Natural killer cell (primary cell): ENCODE measurements around the gene USF3. TPM values are rescaled to one million over a fixed set of nuclear protein-coding genes. Genes with fewer than 3 reads are reported as not detected.

ENCODE experiments used
- ATAC-seq, 3 donors: fragments of 150-1000 bp in 2 of 3; fragments of 200-7000 bp in 1 of 3; cut with Tn5 transposase; 1 replicate in 1 of 3; 2 replicates in 2 of 3; pipeline ENCODE4 v1.10.0; 2021; ENCODE audit warnings: mild to moderate bottlenecking in 2 of 3, moderate library complexity in 2 of 3
- DNase-seq, 2 donors: peaks; one replicate each; pipeline versions ENCODE4 v3.0.0 to v3.0.0-alpha.2; 2013 to 2021; ENCODE audit warnings: mixed read lengths in 1 of 2
- H3K27ac ChIP-seq: one replicate; pipeline ENCODE4 v1.5.1; 2013; ENCODE audit warnings: mild to moderate bottlenecking, low read length
- H3K27me3 ChIP-seq: one replicate; pipeline ENCODE4 v1.6.1; 2013; ENCODE audit warnings: low read length; ENCODE audit not compliant: control insufficient read depth, insufficient read depth
- H3K36me3 ChIP-seq: one replicate; pipeline ENCODE4 v1.6.1; 2013; ENCODE audit warnings: low read length; ENCODE audit not compliant: control insufficient read depth, insufficient read depth
- H3K4me1 ChIP-seq: one replicate; pipeline ENCODE4 v1.6.1; 2013; ENCODE audit warnings: low read length; ENCODE audit not compliant: control insufficient read depth, insufficient read depth
- H3K4me3 ChIP-seq: one replicate; pipeline ENCODE4 v1.5.1; 2013; ENCODE audit warnings: low read length
- H3K9me3 ChIP-seq: one replicate; pipeline ENCODE4 v1.6.1; 2013; ENCODE audit warnings: low read length; ENCODE audit not compliant: control insufficient read depth, insufficient read depth
- H3K27ac Mint-ChIP-seq, 2 donors: one replicate each; pipeline ENCODE4 v1.8.0; 2022; ENCODE audit warnings: mild to moderate bottlenecking in 2 of 2, mixed read lengths in 2 of 2, moderate library complexity in 1 of 2
- H3K27me3 Mint-ChIP-seq, 2 donors: one replicate each; pipeline ENCODE4 v1.8.0; 2022; ENCODE audit warnings: low read depth in 2 of 2, mixed read lengths in 2 of 2
- H3K36me3 Mint-ChIP-seq: one replicate; pipeline ENCODE4 v1.8.0; 2022; ENCODE audit warnings: mixed read lengths
- H3K4me1 Mint-ChIP-seq, 2 donors: one replicate each; pipeline ENCODE4 v1.8.0; 2022; ENCODE audit warnings: mixed read lengths in 2 of 2
- H3K4me3 Mint-ChIP-seq: one replicate; pipeline ENCODE4 v1.8.0; 2022; ENCODE audit warnings: mild to moderate bottlenecking, moderate library complexity, mixed read lengths
- H3K9me3 Mint-ChIP-seq, 2 donors: one replicate each; pipeline ENCODE4 v1.8.0; 2022; ENCODE audit warnings: mixed read lengths in 2 of 2
- CTCF ChIP-seq: fragments of 200-600 bp; IDR thresholded peaks from one replicate; pipeline ENCODE4 v1.8.0; 2022; ENCODE audit warnings: antibody characterized with exemption
- WGBS: methylation state at CpG from one replicate; pipeline ENCODE4 v1.1.7; 2013; ENCODE audit warnings: missing lambda C conversion rate; ENCODE audit not compliant: insufficient coverage; 5-methylcytosine and 5-hydroxymethylcytosine counted together
- intact Hi-C: fragments of 100-400 bp; cut with micrococcal nuclease; formaldehyde crosslinking; loops from one replicate; pipeline ENCODE4 v1.14.2; 2022
- total RNA-seq, 4 donors: library from RNA; stranded (reverse); fragments of 120-200 nt in 1 of 4; gene quantifications; one replicate each; pipeline versions ENCODE4 v1.2.3 to v1.2.4, GENCODE V29; 2013 to 2022

The USF3 gene
- total RNA-seq, 3 donors from 2014 or later (not counting 1 experiment from before 2014, with no cell fraction given) = 38.0 to 43.0 (median 41.8) TPM

- Mint-ChIP-seq H3K27ac (no peak overlapping the region), H3K36me3 (peaks cover 32% of the 10 kb centered on the region), H3K9me3 (no peaks in the 10 kb centered on the region), H3K27me3 (no peaks in the 10 kb centered on the region), H3K4me3 (no peak overlapping the region), H3K4me1 (peaks cover 2 to 12% of the 10 kb centered on the region in 2 donors)
- Histone ChIP-seq H3K4me1 (no peaks in the 10 kb centered on the region), H3K27me3 (no peaks in the 10 kb centered on the region), H3K4me3 (no peak overlapping the region), H3K9me3 (no peaks in the 10 kb centered on the region), H3K27ac (no peak overlapping the region), H3K36me3 (peaks cover 24% of the 10 kb centered on the region)
- DNase-seq = no peak
- ATAC-seq = no peak
- 100% methylated on average over 1 of the region's 1 CpG for WGBS
- intact Hi-C loops = no loop called here
- no peak for TF ChIP-seq CTCF
Observed at GRCh38 chr3:113654310-113654709, 42.1 kb downstream of the USF3 start.

- no peak overlapping the region for H3K27ac Mint-ChIP-seq
- H3K9me3 ChIP-seq = peaks cover 8% of the 10 kb centered on the region
- ATAC-seq = no peak
- no peak overlapping the region for H3K4me3 Mint-ChIP-seq
- no peak for DNase-seq
- no peaks in the 10 kb centered on the region for H3K4me1 Mint-ChIP-seq
- H3K4me3 ChIP-seq = no peak overlapping the region
- peaks cover 18% of the 10 kb centered on the region for H3K36me3 Mint-ChIP-seq
- TF ChIP-seq CTCF = no peak
- H3K9me3 Mint-ChIP-seq = peaks cover 0 to 10% of the 10 kb centered on the region in 2 donors
- no peaks in the 10 kb centered on the region for H3K27me3 ChIP-seq
- no peaks in the 10 kb centered on the region for H3K27me3 Mint-ChIP-seq
- intact Hi-C loops = no loop called here
- no peaks in the 10 kb centered on the region for H3K4me1 ChIP-seq
- no peak overlapping the region for H3K27ac ChIP-seq
- no peaks in the 10 kb centered on the region for H3K36me3 ChIP-seq
- 99% methylated on average over 6 of the region's 6 CpGs for WGBS
Observed at GRCh38 chr3:113649174-113649845, 47.1 kb downstream of the USF3 start.

GRCh38 chr3:113648524-113648923 lies 47.9 kb downstream of the USF3 start:
- Histone ChIP-seq H3K9me3 (peaks cover 8% of the 10 kb centered on the region), H3K4me1 (no peaks in the 10 kb centered on the region), H3K4me3 (no peak overlapping the region), H3K36me3 (no peaks in the 10 kb centered on the region), H3K27me3 (no peaks in the 10 kb centered on the region), H3K27ac (no peak overlapping the region)
- Mint-ChIP-seq H3K4me1 (no peaks in the 10 kb centered on the region), H3K27me3 (no peaks in the 10 kb centered on the region), H3K27ac (no peak overlapping the region), H3K4me3 (no peak overlapping the region), H3K9me3 (peaks cover 2 to 14% of the 10 kb centered on the region in 2 donors), H3K36me3 (peaks cover 24% of the 10 kb centered on the region)
- ATAC-seq (no peak), DNase-seq (no peak)
- intact Hi-C loops = no loop called here
- TF ChIP-seq CTCF = no peak

- Histone ChIP-seq H3K27ac (no peak overlapping the region), H3K4me3 (no peak overlapping the region), H3K27me3 (no peaks in the 10 kb centered on the region), H3K36me3 (no peaks in the 10 kb centered on the region), H3K9me3 (peaks cover 8% of the 10 kb centered on the region), H3K4me1 (no peaks in the 10 kb centered on the region)
- TF ChIP-seq CTCF = no peak
- Mint-ChIP-seq H3K4me3 (no peak overlapping the region), H3K27ac (no peak overlapping the region), H3K36me3 (peaks cover 24% of the 10 kb centered on the region), H3K27me3 (no peaks in the 10 kb centered on the region), H3K9me3 (peaks cover 2 to 14% of the 10 kb centered on the region in 2 donors), H3K4me1 (no peaks in the 10 kb centered on the region)
- no peak for ATAC-seq
- no peak for DNase-seq
- 92% methylated on average over 7 of the region's 7 CpGs for whole genome bisulfite sequencing
- intact Hi-C loops = no loop called here
Observed at GRCh38 chr3:113643583-113643982, 52.9 kb downstream of the USF3 start.
